HCT116 (cell line): ENCODE results near the gene ATP1B4. TPM values are rescaled to one million over a fixed set of nuclear protein-coding genes. Genes with fewer than 3 reads are reported as not detected.

Experiments
- ATAC-seq: fragments of 200-7000 bp; cut with Tn5 transposase; 2 replicates; pipeline ENCODE4 v1.9.1; 2020; ENCODE audit warnings: mild to moderate bottlenecking, moderate library complexity
- BruUV-seq: library from RNA; stranded (reverse); fragments of 400-500 nt; replicated peaks from 2 replicates; lab custom pipeline; 2021; lab: Mats Ljungman, UMichigan
- CTCF ChIA-PET: fragments of 300-600 bp; sonication (Branson Sonifier 250); formaldehyde crosslinking; loops from one replicate; lab custom pipeline; 2021; ENCODE audit warnings: antibody characterized with exemption; lab: Charles Lee
- POLR2A ChIA-PET: fragments of 300-600, 350-600 bp; sonication (Branson Sonifier 250); formaldehyde crosslinking; loops from one replicate; lab custom pipeline; 2021; ENCODE audit warnings: antibody characterized with exemption; lab: Charles Lee
- RAD21 ChIA-PET, 2 experiments: fragments of 300-600 bp; sonication (Branson Sonifier 250); formaldehyde crosslinking; loops; one replicate each; lab custom pipeline; 2023; ENCODE audit warnings: low total read pairs in 2 of 2; ENCODE audit not compliant: uncharacterized antibody in 2 of 2, unreplicated experiment in 2 of 2, low non-redundant PET in 1 of 2; lab: Charles Lee
- DNase-seq: peaks from one replicate; pipeline ENCODE4 v3.0.0-alpha.2; 2010; ENCODE audit warnings: low read depth, low spot score
- H2AFZ ChIP-seq: fragments of 200-600 bp; shearing (Covaris generic), sonication (generic); 2 replicates; pipeline ENCODE4 v1.6.1; 2017; ENCODE audit warnings: low read depth, mixed run types, mixed read lengths, antibody characterized with exemption, low read length; ENCODE audit not compliant: poor library complexity, severe bottlenecking
- H3K27ac ChIP-seq: 2 replicates; pipeline ENCODE4 v1.5.1; 2012; ENCODE audit warnings: low read depth, low read length
- H3K27me3 ChIP-seq: fragments of 200-600 bp; sonication (generic); 2 replicates; pipeline ENCODE4 v1.6.1; 2016; ENCODE audit warnings: mixed run types, low read length, mixed read lengths; ENCODE audit not compliant: insufficient read depth
- H3K36me3 ChIP-seq, 2 experiments: fragments of 200-500 bp in 1 of 2; fragments of 200-600 bp in 1 of 2; sonication (Bioruptor generic) in 1 of 2; sonication (generic) in 1 of 2; 2 replicates each; pipeline versions ENCODE4 v1.5.1 to v1.6.1; 2014 to 2016; ENCODE audit warnings: low read length in 2 of 2, inconsistent platforms in 1 of 2, mixed read lengths in 1 of 2, mixed run types in 1 of 2; ENCODE audit not compliant: insufficient read depth in 2 of 2, control insufficient read depth in 1 of 2
- H3K4me1 ChIP-seq, 2 experiments: fragments of 200-600 bp in 1 of 2; sonication (generic) in 1 of 2; 2 replicates each; pipeline versions ENCODE4 v1.5.1 to v1.6.1; 2012 to 2017; ENCODE audit warnings: low read length in 2 of 2, inconsistent platforms in 1 of 2, mild to moderate bottlenecking in 1 of 2, mixed read lengths in 1 of 2, mixed run types in 1 of 2, moderate library complexity in 1 of 2; ENCODE audit not compliant: insufficient read depth in 2 of 2, control insufficient read depth in 1 of 2
- H3K4me2 ChIP-seq: fragments of 200-600 bp; sonication (generic); 2 replicates; pipeline ENCODE4 v1.6.1; 2017; ENCODE audit warnings: mixed run types, low read length, mixed read lengths
- H3K4me3 ChIP-seq, 2 experiments: fragments of 200-600 bp in 1 of 2; sonication (generic) in 1 of 2; replicated peaks in 1 of 2; 2 replicates each; pipeline ENCODE4 v1.5.1; 2011 to 2016; ENCODE audit warnings: low read length in 2 of 2, control low read depth in 1 of 2, low read depth in 1 of 2, mild to moderate bottlenecking in 1 of 2, mixed read lengths in 1 of 2, mixed run types in 1 of 2
- H3K79me2 ChIP-seq: fragments of 200-600 bp; sonication (generic); 2 replicates; pipeline ENCODE4 v1.6.1; 2017; ENCODE audit warnings: mild to moderate bottlenecking, mixed run types, low read length, moderate library complexity, mixed read lengths; ENCODE audit not compliant: insufficient read depth
- H3K9ac ChIP-seq: fragments of 200-600 bp; sonication (generic); 2 replicates; pipeline ENCODE4 v1.6.1; 2016; ENCODE audit warnings: low read length, mixed read lengths
- H3K9me2 ChIP-seq: fragments of 200-600 bp; sonication (generic), shearing (Covaris generic); 2 replicates; pipeline ENCODE4 v1.6.1; 2017; ENCODE audit warnings: mixed run types, mild to moderate bottlenecking, moderate library complexity; ENCODE audit not compliant: insufficient read depth
- H3K9me3 ChIP-seq, 2 experiments: fragments of 200-500 bp in 1 of 2; fragments of 200-600 bp in 1 of 2; sonication (Bioruptor generic) in 1 of 2; sonication (generic) in 1 of 2; 2 replicates each; pipeline ENCODE4 v1.6.1; 2014 to 2017; ENCODE audit warnings: low read length in 2 of 2, mixed read lengths in 2 of 2, inconsistent platforms in 1 of 2, low read depth in 1 of 2, mild to moderate bottlenecking in 1 of 2, mixed run types in 1 of 2, moderate library complexity in 1 of 2; ENCODE audit not compliant: control insufficient read depth in 1 of 2, insufficient read depth in 1 of 2
- H4K20me1 ChIP-seq: fragments of 200-600 bp; sonication (generic), shearing (Covaris generic); 2 replicates; pipeline ENCODE4 v1.6.1; 2017; ENCODE audit warnings: mixed run types, mild to moderate bottlenecking, moderate library complexity; ENCODE audit not compliant: insufficient read depth
- EZH2 ChIP-seq: fragments of 200-600 bp; sonication (generic); IDR thresholded peaks from 2 replicates; pipeline ENCODE4 v1.6.1; 2017; ENCODE audit warnings: antibody characterized with exemption, mixed run types
- POLR2AphosphoS5 ChIP-seq: IDR thresholded peaks from 2 replicates; pipeline ENCODE4 v1.6.1; 2011; ENCODE audit warnings: mild to moderate bottlenecking, low read depth, low read length, moderate library complexity
- SIN3A ChIP-seq: IDR thresholded peaks from 2 replicates; pipeline ENCODE4 v1.6.1; 2012; ENCODE audit warnings: low read depth
- SP1 ChIP-seq: IDR thresholded peaks from 2 replicates; pipeline ENCODE4 v1.6.1; 2012; ENCODE audit warnings: low read depth
- TCF7L2 ChIP-seq: IDR thresholded peaks from 2 replicates; pipeline ENCODE4 v1.7.0; 2011; ENCODE audit warnings: borderline replicate concordance, inconsistent platforms; ENCODE audit not compliant: insufficient read depth, insufficient read length; ENCODE audit errors: extremely low read depth
- ZNF274 ChIP-seq: fragments of 200-500 bp; sonication (Bioruptor generic); IDR thresholded peaks from 2 replicates; pipeline ENCODE4 v1.6.1; 2014; ENCODE audit warnings: mild to moderate bottlenecking, low read depth, low read length, inconsistent platforms
- intact Hi-C: fragments of 100-400 bp; cut with micrococcal nuclease; formaldehyde crosslinking; loops from 2 replicates; pipeline ENCODE4 v1.10.0; 2022
- total RNA-seq: library from RNA; stranded (reverse); gene quantifications from one replicate; pipeline ENCODE4 v1.2.1, GENCODE V29; 2021; ENCODE audit not compliant: unreplicated experiment
- TF ChIP-seq, protein P1 (sequence below): IDR thresholded peaks from 2 replicates; pipeline ENCODE4 v1.6.1; 2011; ENCODE audit warnings: mild to moderate bottlenecking, low read length, moderate library complexity; ENCODE audit not compliant: insufficient replicate concordance; ENCODE audit errors: extremely low read depth
- TF ChIP-seq, protein P2 (sequence below): IDR thresholded peaks from 2 replicates; pipeline ENCODE4 v1.6.1; 2012; ENCODE audit warnings: low read depth

Gene ATP1B4
- total RNA-seq, 1 experiment from 2014 or later: not detected

DNA sequence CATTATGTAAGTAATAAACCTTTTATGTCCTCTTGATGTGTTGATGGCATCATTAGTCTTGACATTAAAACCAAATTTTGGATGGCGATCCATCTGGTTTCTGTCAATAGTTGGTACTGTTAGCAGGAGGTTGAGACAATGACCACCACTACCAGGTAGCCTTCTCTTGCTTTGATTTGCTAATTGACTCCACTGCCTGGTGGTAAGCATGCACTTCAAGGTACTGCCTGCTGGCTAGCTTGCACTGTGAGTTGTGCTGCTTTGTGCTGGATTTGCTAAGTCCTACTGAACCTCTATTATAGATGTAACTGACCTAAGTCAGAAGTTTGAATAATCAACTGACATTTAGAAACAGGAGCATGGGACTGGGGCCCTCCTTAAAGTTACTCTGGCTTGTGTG, 46.3 kb downstream of the ATP1B4 start:
- no peaks in the 10 kb centered on the region for H3K9me3 ChIP-seq
- no peak overlapping the region for H3K4me2 ChIP-seq
- ChIA-PET POLR2A (no interaction called here), CTCF (no interaction called here), RAD21 (no interaction called here)
- H3K27ac ChIP-seq: no peak overlapping the region
- no peaks in the 10 kb centered on the region for H3K4me1 ChIP-seq
- no peak overlapping the region for H3K4me3 ChIP-seq
- no peak for ATAC-seq
- H3K9me2 ChIP-seq: no peaks in the 10 kb centered on the region
- no peak for TF ChIP-seq SP1
- TF ChIP-seq EZH2: no peak
- TF ChIP-seq TCF7L2: no peak
- TF ChIP-seq, protein P1, sequence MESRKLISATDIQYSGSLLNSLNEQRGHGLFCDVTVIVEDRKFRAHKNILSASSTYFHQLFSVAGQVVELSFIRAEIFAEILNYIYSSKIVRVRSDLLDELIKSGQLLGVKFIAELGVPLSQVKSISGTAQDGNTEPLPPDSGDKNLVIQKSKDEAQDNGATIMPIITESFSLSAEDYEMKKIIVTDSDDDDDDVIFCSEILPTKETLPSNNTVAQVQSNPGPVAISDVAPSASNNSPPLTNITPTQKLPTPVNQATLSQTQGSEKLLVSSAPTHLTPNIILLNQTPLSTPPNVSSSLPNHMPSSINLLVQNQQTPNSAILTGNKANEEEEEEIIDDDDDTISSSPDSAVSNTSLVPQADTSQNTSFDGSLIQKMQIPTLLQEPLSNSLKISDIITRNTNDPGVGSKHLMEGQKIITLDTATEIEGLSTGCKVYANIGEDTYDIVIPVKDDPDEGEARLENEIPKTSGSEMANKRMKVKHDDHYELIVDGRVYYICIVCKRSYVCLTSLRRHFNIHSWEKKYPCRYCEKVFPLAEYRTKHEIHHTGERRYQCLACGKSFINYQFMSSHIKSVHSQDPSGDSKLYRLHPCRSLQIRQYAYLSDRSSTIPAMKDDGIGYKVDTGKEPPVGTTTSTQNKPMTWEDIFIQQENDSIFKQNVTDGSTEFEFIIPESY: no peak
- TF ChIP-seq, protein P2, sequence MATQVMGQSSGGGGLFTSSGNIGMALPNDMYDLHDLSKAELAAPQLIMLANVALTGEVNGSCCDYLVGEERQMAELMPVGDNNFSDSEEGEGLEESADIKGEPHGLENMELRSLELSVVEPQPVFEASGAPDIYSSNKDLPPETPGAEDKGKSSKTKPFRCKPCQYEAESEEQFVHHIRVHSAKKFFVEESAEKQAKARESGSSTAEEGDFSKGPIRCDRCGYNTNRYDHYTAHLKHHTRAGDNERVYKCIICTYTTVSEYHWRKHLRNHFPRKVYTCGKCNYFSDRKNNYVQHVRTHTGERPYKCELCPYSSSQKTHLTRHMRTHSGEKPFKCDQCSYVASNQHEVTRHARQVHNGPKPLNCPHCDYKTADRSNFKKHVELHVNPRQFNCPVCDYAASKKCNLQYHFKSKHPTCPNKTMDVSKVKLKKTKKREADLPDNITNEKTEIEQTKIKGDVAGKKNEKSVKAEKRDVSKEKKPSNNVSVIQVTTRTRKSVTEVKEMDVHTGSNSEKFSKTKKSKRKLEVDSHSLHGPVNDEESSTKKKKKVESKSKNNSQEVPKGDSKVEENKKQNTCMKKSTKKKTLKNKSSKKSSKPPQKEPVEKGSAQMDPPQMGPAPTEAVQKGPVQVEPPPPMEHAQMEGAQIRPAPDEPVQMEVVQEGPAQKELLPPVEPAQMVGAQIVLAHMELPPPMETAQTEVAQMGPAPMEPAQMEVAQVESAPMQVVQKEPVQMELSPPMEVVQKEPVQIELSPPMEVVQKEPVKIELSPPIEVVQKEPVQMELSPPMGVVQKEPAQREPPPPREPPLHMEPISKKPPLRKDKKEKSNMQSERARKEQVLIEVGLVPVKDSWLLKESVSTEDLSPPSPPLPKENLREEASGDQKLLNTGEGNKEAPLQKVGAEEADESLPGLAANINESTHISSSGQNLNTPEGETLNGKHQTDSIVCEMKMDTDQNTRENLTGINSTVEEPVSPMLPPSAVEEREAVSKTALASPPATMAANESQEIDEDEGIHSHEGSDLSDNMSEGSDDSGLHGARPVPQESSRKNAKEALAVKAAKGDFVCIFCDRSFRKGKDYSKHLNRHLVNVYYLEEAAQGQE: no peak
- no peak for TF ChIP-seq SIN3A
- no peak for TF ChIP-seq POLR2AphosphoS5
- TF ChIP-seq ZNF274: no peak
- DNase-seq: no peak
- H2AFZ ChIP-seq: no peak overlapping the region
- no peak overlapping the region for H3K9ac ChIP-seq
- no peaks in the 10 kb centered on the region for H3K27me3 ChIP-seq
- no peaks in the 10 kb centered on the region for H4K20me1 ChIP-seq
- intact Hi-C loops: no loop called here
- H3K36me3 ChIP-seq: no peaks in the 10 kb centered on the region
- no peaks in the 10 kb centered on the region for H3K79me2 ChIP-seq
- BruUV-seq: no TSS peak
